RWPE1 (cell line): ENCODE results near the gene SLC17A8.
"Not testable (repeated sequence)": the region's sequence is repeated elsewhere in the genome, so short reads cannot be mapped to it uniquely, and the experiment has no call there.

ENCODE experiments used
- CTCF ChIA-PET: fragments of 350-600 bp; sonication (Branson Sonifier 250); formaldehyde crosslinking; extraction: SDS; loops from one replicate; lab custom pipeline; 2021; lab: Yijun Ruan, JAX
- POLR2A ChIA-PET: fragments of 400-600 bp; formaldehyde crosslinking; extraction: SDS; loops from one replicate; lab custom pipeline; 2020; ENCODE audit warnings: antibody characterized with exemption; ENCODE audit not compliant: low non-redundant PET; lab: Yijun Ruan, JAX
- DNase-seq: peaks from one replicate; pipeline ENCODE4 v3.0.0; 2012; ENCODE audit warnings: low spot score
- H3K27ac ChIP-seq: fragments of 450-650 bp; 2 replicates; pipeline ENCODE4 v1.5.1; 2017
- CTCF ChIP-seq: fragments of 450-650 bp; conservative IDR thresholded peaks from 2 replicates; pipeline ENCODE4 v1.5.1; 2017; ENCODE audit warnings: low read depth, mild to moderate bottlenecking

The SLC17A8 gene

DNA sequence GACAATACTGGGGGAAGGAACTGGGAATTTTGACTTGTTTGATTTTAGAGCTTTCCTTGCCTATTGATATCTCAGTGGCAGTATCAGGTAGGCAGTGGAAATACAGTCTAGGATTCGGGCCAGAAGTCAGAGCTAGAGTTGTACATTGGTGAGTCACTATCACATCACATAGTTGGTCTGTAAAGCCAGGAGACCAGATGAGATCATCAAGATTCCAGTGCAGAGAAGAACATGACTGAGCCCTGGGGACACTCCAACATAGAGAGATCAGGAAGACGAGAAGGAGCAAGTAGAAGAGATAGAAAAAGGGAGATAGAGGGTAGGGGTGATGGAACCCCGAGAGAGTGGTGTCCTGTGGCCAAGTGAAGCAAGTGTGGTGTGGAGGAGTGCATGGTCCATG, 70.2 kb downstream of the SLC17A8 start:
- POLR2A ChIA-PET: no interaction called here
- peak; percentile 59 for DNase-seq
- CTCF ChIA-PET: interaction anchor here (0.6 kb wide), 1 partner anchor 306 kb away, joined by 3 read pairs; no protein-coding TSS in a partner anchor
- no peak overlapping the region for H3K27ac ChIP-seq
- TF ChIP-seq CTCF: no peak

DNA sequence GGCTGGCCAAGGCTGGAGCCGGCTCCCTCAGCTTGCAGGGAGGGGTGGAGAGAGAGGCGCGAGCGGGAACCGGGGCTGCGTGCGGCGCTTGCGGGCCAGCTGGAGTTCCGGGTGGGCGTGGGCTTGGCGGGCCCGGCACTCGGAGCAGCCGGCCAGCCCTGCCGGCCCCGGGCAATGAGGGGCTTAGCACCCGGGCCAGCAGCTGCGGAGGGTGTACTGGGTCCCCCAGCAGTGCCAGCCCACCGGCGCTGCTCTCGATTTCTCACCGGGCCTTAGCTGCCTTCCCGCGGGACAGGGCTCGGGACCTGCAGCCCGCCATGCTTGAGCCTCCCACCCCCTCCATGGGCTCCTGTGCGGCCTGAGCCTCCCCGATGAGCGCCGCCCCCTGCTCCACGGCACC, 73.4 kb downstream of the SLC17A8 start:
- DNase-seq, POLR2A ChIA-PET, H3K27ac ChIP-seq: not testable (repeated sequence)
- CTCF ChIA-PET: interaction anchor here (0.6 kb wide), 1 partner anchor 22 kb away, joined by 3 read pairs; no protein-coding TSS in a partner anchor

GRCh38 chr12:100433701-100434100, 76.8 kb downstream of the SLC17A8 start:
- no peak overlapping the region for H3K27ac ChIP-seq
- no peak for DNase-seq
- POLR2A ChIA-PET: no interaction called here
- CTCF ChIA-PET: interaction anchor here (0.8 kb wide), 1 partner anchor 29 kb away, joined by 3 read pairs; no protein-coding TSS in a partner anchor
- no peak for TF ChIP-seq CTCF

- ChIA-PET CTCF (no interaction called here), POLR2A (no interaction called here)
- TF ChIP-seq CTCF: no peak
- H3K27ac ChIP-seq: no peak overlapping the region
- no peak for DNase-seq
These were observed 77.3 kb downstream of the SLC17A8 start for GRCh38 chr12:100434177-100434576.

DNA sequence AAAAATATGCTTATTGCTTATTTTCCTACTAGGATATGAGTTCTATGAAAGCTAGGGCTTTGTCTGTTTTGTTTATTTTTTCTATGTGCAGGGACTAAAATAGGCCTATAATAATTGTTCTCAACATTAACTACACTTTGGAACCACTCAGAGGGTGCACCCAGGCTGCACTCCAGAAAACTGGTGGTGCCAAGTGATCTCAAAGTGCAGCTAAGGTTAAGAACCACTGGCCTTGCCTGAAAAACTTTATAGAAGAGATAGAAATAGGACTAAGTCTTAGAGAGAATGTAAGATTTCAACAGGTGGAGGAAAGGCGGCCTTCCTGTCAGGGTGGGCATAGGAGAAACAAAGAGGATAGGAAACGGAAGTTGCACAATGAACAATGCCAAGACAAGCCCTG, 79.1 kb downstream of the SLC17A8 start:
- no peak for TF ChIP-seq CTCF
- H3K27ac ChIP-seq: no peak overlapping the region
- ChIA-PET CTCF (no interaction called here), POLR2A (no interaction called here)
- DNase-seq: no peak

DNA sequence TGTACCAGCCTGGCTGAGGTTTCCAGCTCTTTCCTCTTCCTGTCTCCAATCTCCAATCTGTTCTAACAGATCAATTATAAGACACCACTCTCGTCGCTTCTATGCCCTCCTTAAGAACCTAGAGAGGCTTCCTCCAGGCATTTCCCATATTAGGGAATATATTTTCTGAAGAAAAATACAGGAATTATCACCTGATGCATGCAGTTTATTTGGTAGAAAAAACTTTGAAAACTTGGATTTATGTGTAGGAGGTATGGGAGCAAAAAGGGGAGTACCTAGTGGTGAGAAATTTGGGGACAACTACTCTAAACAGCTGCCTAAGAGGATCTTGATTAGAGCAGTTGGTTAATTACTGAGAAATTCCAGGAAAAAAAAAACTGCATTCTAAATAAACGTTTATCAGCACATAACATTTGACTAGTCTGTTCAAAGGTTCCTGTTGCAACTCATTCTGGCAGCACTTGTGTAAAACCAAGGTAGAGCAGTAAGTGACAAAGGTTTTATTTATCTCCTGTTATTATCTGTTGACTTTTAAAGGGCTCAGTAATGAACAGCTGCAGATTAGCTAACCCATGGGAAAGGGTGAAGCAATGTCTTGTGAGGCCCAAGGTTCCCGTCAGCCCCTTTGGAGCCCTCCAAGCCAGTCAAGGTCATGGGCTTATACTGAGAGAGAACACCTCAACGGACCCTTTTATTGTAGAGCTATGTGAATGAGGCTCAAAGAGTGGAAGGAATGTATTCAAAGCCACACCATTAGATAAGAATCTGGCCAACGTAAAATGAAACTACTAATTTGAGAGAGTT, 80.4 kb downstream of the SLC17A8 start:
- no peak for DNase-seq
- CTCF ChIA-PET: interaction anchor here (0.6 kb wide), 1 partner anchor 154 kb away, joined by 4 read pairs; no protein-coding TSS in a partner anchor
- no peak overlapping the region for H3K27ac ChIP-seq
- TF ChIP-seq CTCF: no peak
- POLR2A ChIA-PET: no interaction called here

- no peak for TF ChIP-seq CTCF
- POLR2A ChIA-PET: no interaction called here
- CTCF ChIA-PET: interaction anchor here (0.5 kb wide), 1 partner anchor 383 kb away, joined by 3 read pairs; no protein-coding TSS in a partner anchor
These were observed 82.9 kb downstream of the SLC17A8 start for GRCh38 chr12:100439797-100440196.

More at GRCh38 chr12:100439797-100440196, 82.9 kb downstream of the SLC17A8 start:
- no peak for DNase-seq
- H3K27ac ChIP-seq: no peak overlapping the region
